Gastrocnemius medialis (tissue), 4 donors: ENCODE measurements around the gene CERS6.
"Not testable (repeated sequence)": the region's sequence is repeated elsewhere in the genome, so short reads cannot be mapped to it uniquely, and the experiment has no call there.

Source experiments
- POLR2A ChIP-seq, 2 donors: fragments of 450-650 bp; IDR thresholded peaks; one replicate each; pipeline ENCODE4 v1.6.1; 2017; ENCODE audit warnings: antibody characterized with exemption in 2 of 2, mild to moderate bottlenecking in 2 of 2, moderate library complexity in 2 of 2
- TF ChIP-seq, protein P1 (sequence below), 5 experiments: fragments of 450-650 bp in 3 of 5; fragments of 200-600 bp in 2 of 5; sonication (generic) in 2 of 5; IDR thresholded peaks in 4 of 5; conservative IDR thresholded peaks in 1 of 5; 1 replicate in 4 of 5; 2 replicates in 1 of 5; pipeline ENCODE4 v1.5.1; 2016 to 2019; ENCODE audit warnings: antibody characterized with exemption in 5 of 5, mild to moderate bottlenecking in 3 of 5, moderate library complexity in 3 of 5

DNA sequence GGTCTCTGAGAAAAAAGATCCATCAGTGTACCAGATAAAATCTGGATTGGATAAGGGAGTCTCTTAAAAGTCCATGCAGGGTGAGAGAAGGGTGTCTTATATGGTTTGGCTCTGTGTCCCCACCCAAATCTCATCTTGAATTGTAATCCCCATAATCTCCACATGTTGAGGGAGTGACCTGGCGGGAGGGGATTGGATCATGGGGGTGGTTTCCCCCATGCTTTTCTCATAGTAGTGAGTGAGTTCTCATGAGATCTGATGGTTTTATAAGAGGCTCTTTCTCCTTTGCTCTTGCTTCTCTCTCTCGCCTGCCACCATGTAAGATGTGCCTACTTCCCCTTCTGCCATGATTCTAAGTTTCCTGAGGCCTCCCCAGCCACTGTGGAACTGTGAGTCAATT is 46.8 kb downstream of the CERS6 start:
- TF ChIP-seq, protein P1, sequence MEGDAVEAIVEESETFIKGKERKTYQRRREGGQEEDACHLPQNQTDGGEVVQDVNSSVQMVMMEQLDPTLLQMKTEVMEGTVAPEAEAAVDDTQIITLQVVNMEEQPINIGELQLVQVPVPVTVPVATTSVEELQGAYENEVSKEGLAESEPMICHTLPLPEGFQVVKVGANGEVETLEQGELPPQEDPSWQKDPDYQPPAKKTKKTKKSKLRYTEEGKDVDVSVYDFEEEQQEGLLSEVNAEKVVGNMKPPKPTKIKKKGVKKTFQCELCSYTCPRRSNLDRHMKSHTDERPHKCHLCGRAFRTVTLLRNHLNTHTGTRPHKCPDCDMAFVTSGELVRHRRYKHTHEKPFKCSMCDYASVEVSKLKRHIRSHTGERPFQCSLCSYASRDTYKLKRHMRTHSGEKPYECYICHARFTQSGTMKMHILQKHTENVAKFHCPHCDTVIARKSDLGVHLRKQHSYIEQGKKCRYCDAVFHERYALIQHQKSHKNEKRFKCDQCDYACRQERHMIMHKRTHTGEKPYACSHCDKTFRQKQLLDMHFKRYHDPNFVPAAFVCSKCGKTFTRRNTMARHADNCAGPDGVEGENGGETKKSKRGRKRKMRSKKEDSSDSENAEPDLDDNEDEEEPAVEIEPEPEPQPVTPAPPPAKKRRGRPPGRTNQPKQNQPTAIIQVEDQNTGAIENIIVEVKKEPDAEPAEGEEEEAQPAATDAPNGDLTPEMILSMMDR (IDR thresholded peaks at IDR 0.05 in 4 of 5, conservative IDR thresholded peaks at IDR 0.05 in 1 of 5) = not testable (repeated sequence)
- not testable (repeated sequence) for TF ChIP-seq POLR2A (IDR thresholded peaks at IDR 0.05)
